Stimulated activated CD8-positive, alpha-beta memory T cell treated with anti-CD3 and anti-CD28 coated beads, Interleukin-12 subunit alpha, Interleukin-12 subunit beta, amount 100 ng/mL, for 4 hours (primary cell): ENCODE results near the gene GLT6D1.

Source experiments
- DNase-seq: peaks from one replicate; pipeline ENCODE4 v3.0.0-alpha.2; 2020; ENCODE audit warnings: low read depth

GLT6D1 gene

DNA sequence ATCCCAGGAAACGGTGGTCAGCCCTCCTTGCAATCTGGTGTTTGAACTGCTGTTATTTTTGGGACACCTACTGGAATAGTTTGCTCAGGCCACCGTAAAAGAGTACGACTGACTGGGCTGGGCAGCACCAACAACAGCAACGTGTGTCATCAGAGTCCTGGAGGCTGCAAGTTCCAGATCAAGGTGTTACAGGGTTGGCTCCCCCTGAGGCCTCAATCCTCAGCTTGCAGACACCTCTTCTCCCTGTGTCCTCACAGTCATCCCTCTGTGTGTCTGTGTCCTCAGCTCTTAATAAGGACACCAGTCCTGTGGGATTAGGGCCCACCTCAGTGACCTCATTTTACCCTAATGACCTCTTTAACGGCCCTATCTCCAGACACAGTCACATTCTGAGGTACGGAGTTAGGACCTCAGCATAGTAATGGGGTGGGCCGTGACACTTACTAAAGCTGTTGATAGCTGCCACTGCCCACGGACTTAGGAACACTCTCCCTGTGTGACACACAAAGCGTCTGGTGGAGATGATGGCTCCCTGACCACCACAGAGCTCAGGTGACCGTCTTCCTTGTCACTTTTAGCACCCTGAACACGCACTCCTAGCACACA is 16.8 kb downstream of the GLT6D1 start:
- DNase-seq: no peak

DNA sequence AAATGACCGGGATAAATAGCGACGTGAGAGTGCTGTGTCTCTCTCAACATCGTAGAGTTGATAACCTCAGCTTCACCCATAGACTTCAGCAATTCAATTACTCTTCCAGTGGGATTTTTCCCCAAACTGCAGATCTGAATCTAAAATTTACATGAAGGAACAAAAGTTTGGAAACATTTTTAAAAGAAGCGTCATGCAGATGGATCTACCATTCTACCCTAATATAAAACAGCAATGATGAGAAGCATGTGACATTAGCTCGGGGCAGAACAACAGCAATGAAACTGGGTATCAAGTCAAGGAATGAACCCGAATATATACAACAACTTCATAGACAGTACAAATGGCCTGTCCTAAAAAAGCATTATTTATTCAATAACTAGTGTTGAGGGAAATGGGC is 18.8 kb downstream of the GLT6D1 start:
- DNase-seq: no peak

DNA sequence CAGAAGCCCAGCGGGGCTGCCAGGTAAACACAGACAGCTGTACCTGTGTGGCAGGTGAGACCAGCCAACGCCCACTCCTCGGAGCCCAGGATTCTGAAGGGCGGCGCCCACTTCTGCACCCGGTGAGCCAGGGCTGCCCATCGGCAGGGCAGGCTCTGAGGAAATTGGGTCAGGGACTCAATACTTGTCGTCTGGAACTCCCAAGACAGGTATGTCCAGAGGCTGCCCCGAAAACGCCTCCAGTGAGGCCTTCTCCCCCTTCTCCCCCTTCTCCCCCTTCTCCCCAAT is 19.8 kb downstream of the GLT6D1 start:
- DNase-seq: no peak

DNA sequence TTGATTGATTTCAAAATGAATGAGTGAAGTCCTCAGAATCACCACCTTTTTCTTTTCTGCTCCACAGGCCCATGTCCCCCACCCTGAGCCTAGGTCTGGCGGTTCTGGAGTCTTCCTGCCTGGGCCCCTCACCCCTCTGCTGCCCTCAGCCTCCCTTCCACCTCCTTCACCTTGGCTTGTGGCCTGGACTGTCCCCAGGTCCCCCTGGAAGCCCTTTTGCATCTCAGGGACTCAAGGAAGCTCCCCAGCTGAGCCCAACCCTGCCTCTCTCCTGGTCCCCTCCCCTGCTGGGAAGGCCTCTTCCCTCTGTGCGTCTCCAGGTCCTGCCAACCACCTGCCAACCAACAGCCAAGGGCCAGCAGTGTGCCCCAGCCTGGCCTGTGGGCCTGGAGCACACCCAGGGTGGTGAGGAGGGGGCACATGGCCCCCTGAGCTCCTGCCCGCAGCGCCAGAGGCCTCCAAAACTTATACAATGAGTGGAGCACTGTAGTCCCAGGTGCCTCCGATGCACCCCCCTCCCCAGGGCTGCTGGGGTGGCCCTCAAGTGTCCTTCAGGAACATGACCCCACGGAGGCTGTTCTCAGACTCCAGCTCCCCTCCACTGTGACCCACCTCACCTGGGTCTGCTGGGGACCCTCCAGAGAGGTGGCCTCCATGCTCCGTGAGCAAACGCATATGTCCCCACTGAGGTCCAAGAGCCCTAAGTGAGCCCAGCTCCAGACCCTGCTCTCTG is 20.3 kb downstream of the GLT6D1 start:
- DNase-seq: no peak

DNA sequence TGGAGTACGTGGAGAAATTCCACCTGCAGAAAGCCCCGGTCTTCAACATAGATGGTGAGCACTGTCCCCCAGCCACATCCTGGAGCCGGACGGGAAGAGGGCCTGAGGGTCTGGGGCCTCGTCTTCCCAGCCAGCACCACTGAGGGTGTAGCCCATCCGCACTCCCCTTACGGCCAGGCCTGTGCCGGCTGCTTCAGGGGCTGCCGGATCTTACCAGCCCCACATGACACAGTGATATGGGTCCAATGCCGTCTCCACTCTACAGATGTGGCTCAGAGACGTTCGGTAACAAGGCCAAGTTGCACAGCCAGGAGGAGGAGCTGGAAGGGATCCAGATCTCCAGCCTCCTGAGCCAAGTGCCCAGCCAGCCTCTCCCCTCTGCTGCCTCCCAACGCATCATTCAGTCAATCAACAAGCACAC is 21.3 kb downstream of the GLT6D1 start:
- no peak for DNase-seq

DNA sequence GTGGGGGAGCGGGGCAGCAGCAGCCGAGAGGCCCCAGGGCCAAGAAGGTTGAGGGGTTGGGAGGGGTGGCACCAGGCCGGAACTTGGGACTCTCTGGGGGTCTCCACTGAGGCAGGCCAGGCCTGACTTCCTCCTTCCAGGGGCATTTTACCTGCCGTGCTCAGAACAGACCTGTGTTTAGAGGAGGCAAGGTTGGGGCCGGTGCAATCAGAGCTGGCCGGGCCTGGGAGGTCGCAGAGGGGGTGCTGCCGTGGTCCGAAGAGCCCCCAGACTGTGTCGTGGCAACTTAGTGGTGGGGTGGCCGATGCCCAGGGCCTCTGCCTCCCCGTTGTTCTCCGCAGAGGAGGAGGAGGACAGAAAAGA is 21.8 kb downstream of the GLT6D1 start:
- no peak for DNase-seq

DNA sequence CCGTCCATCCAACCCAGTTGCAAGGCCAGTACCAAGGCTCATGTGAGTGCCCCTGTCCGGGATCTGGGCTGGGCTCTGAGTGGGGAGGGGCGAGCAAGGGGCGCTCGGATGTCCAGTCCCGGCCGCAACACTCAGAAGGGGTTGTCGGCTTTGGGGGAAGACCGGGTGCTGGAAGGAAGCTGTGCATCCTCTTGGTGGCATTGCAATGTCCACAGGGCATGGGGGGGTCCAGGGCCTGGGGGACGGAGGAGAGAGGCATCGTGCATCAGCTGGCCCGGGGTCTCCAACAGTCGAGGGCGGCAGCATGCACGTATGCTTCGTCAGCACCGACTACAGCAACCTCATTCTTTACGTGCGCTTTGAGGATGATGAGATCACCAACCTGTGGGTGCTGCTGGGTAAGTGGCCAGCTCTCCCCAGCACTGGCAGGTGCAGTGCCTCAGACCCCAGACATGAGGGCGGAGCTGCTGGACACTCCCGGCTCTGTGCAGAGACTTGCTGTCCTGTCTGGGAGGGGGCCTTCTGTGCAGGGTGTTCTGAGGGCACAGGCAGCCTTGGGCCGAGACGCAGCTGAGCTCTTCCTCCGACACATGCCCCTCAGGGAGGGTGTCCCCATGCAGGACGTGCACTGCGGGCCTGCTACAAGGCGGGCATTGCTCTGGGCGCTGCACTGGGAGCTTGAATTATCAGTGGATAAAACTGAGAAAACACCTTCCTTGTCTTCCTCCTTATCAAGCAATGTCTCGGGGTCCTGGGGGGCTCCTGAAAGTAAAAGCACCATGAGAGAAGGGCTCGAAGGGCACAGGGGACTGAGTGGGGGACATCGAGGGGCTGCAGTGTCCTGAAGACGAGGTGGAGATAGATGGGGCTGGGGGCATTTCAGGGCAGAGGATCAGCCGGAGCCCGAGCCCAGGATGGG is 22.5 kb downstream of the GLT6D1 start:
- DNase-seq: no peak

DNA sequence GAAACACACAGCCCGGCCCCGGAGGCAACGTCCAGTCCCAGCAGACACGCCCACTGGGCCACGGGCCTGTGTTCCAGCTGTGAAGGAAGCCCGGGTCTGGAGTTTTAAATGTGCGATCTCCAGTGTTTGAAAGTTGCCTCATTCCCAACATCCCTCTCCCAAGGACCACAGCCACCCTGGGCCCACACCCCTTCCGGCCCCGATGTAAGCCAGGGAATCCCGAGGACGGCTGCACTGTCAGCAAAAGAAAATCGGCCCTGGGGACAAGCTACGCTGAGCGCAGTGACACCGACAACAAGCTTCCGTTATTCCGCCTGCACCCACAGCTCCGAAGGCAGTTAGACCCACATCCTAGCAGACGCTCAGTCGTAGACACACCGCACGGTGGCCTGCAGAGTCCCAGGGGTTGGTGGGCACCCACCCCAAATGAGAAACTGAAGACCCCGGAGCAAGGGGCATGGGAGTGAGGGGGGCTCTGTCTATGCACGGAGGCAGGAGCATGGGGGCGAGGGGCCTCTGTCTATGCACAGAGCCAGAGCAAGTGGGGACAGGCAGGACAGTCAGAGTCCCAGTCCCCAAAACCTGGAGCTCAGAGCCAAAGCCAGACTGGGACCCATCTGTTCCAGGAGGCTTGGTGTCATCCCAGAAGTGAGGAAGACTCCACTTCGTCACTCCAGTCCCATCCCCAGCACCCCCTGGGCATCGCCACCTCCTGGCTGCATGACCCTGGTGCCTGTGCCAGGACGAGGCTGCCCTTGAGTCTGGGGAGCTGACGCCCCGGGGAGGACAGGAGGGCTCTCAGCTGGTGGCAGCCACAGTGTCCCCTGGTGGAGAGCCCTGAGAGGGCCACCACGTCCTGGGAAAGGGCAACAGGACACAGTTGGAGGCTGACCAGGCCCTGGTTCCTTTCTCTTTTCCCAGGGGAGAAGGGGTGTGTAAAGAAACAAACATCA is 23.4 kb downstream of the GLT6D1 start:
- no peak for DNase-seq

DNA sequence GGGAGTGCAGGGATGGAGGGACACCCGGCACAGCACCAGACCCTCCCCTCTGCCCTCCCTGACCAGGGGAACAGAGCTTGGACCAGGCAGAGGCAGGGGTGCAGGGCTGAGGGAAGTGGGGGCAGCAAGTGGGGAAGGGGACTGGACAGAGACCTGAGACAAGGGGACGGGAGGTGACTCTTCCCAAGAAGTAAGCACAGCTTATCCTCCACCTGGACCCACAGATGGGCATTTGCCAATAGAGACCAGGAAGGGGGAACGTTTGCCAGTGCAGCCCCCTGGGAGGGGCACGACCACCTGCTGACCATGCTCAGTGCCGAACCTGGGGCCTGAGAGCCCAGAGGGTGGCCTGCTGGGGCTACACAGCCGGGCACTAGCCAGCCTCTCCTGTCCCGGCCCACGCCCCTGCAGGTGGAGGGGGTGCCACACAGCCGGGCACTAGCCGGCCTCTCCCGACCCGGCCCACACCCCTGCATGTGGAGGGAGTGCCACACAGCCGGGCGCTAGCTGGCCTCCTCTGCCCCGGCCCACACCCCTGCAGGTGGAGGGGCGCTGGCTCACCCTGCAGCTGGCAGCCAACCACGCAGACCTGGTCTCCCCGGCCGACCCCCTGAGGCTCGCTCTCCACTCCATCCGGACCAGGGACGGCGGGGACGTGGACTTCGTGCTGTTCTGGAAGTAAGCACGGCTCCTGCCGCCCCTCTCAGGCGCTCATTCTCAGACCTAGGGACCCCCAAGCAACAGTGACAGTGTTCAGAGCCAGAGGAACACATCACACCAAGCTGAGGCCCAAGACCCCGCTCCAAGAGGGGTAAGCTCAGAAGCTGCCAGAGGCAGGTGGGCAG is 24.3 kb downstream of the GLT6D1 start:
- DNase-seq: no peak

DNA sequence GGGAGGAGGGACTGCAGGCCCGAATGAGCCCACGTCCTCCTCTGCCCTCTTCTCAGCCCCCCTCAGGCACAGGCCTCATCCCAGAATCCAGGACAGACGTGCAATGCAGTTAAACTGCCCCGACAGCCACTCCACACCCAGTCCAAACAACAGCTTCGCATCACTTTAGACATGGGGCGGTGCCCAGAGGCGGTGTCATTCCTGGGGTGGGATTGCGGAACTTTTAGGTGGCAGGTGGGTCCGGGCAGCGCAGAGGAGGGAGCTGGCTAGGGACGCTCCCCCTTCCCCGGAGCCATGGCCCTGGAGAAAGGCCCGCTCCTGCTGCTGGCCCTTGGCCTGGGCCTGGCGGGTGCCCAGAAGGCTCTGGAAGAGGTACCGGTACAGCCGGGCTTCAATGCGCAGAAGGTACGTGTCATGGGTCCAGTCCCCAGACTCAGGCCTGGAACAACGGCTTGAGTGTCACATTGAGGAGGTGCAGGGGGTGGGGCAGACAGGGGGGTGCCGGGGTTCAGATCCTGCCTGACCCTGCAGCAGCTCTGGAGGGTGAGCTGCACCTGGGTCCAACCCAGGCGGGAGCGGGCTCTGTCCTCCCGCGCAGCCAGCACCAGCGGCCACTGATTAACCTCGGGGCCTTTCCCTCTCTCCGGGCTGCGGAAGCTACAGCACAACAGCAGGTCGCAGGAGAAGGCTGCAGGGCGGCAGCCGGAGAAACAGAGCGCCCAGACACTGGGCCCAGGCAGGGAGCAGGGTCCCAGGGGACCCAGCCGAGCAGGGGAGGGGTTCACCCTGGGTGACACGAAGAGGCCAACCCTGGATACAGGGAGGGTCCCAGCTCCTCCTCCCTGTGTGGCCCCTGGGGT is 25.2 kb downstream of the GLT6D1 start:
- DNase-seq: no peak

DNA sequence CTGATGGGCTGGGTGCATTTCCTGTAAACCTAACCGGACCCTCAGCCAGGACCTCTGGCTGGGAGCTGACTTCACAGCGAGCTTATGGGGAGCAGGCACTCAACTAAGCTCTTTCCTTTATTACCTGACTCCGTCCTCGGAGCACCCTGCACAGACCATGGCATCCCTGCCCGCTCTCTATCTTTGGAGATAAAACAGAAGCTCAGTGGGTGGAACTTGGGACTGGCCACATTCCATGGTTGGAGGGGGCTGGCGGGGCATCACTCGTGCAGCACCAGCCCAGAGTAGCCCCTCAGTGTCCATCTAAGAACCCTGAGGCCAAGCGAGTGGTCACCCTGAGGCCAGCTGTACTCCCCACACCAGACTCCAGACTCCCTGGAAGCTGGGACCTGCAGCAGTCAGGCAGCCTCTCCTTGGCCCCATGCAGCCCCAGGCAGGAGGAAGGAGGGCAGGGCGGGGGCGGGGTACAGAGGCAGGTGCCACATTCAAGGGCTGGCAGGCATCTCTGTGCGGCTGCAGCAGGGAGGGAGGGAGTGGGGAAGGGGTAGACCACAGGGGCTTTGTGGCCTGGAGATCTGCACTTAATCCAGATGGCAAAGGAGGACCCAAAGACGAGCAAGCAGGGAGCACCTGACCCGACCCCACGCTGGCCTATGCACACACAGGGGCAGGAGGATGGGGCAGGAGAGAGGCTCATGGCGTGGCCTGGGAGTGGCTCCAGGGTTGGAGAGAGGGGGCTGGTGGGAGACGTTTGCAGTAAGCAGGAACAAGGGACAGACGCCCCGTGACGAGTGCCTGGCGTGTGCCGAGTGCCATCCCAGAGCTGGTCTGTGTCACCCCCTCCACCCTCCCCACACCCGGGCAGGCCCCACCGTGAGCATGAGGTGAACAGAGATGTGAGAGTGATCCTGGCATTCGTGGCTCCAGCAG is 26.1 kb downstream of the GLT6D1 start:
- DNase-seq: no peak

DNA sequence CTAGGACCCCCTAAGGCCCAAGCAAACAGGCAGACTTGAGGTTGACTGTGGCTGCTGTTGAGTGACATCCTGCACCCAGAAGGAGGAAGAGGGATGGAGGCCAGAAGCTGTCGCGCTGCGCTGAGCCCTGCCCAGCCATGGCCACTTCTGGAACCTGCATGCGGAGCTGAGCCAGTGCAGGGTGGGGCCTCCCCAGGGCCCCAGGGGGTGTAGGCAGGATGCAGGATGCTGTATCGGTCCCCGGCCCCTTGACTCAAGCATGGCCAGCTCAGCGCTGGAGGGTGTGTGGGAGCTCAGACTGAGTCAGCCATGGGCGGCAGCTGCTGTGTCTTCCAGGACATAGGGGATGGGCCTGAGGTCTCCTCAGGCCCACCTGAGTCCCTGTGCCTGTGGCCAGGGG is 26.9 kb downstream of the GLT6D1 start:
- DNase-seq: no peak

DNA sequence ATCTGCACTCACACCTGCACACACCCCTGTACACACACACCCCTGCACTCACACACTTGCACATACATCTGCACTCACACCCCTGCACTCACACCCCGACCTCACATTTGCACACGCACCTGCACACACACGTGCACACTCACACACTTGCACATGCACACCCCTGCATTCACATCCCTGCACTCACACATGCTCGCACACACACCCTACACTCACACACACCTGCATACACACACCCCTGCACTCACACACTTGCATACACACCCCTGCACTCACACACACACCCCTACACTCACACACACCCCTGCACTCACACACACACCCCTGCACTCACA is 27.5 kb downstream of the GLT6D1 start:
- DNase-seq: no peak

DNA sequence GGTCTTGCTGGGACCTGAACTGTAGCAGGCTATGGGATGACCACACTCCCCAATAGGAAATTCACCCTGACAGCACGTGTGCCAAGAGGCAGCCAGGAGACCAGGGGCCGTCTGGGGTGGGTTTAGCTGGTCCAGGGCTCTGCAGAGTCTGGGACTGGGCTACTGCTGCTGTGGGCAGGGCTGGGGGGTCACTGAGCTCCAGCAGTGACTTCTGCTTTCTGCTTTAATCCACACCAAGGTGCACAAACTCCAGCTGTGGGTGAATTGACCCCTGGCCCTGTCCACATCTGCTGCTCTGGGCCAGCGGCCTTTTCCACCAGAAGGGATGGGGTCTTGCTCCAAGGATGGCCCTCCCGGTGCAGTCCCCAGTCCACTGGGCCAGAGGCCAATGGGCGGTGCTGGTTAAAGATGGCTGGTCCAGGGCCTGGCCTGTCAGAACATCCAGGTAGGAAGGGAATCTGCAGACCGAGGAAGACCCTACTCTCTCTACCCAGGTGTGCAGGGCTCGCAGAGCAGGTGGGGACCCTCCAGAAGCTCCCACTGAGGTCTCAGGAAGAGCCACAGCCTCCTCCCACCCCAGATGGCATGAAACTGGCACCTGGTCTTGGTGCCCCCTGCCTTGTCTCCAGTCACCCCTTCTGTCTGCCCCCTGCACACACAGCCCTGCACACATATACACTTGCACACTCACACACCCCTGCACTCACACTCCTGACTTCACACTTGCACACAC is 28.0 kb downstream of the GLT6D1 start:
- DNase-seq: no peak

DNA sequence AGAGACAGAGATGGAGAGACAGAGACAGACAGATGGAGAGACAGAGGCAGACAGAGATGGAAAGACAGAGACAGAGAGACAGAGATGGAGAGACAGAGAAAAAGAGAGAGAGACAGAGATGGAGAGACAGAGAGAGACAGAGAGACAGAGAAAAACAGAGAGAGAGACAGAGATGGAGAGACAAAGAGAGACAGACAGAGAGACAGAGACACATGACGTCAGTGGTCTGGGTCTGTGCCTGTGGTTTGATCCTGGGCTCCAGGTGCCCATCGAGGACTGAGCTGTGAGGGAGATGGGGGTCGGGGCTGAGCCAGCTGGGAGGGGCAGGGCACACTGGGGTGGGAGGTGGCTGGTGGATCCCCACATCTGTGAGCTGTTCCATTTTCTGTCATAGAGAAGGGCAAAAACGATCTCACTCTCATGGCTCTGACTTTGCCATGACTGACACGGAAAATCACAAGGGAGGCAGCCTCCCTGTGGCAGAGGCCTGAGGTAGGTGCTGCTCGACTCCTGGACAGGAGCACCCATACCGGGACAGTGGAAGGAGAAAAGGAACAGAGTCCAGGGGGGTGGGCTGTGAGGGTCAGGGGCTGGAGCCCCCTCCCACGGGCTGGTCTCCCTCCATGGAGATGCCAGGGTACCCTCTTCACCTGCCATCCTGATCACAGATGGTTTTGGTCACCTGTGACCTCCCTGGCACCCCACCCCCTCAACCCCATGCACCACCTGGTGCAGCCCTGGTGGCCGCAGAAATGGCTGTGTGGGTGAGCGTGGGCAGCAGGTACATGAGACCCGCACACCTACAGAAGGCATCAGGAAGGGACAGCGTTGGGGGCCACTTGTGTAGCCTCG is 28.8 kb downstream of the GLT6D1 start:
- no peak for DNase-seq

DNA sequence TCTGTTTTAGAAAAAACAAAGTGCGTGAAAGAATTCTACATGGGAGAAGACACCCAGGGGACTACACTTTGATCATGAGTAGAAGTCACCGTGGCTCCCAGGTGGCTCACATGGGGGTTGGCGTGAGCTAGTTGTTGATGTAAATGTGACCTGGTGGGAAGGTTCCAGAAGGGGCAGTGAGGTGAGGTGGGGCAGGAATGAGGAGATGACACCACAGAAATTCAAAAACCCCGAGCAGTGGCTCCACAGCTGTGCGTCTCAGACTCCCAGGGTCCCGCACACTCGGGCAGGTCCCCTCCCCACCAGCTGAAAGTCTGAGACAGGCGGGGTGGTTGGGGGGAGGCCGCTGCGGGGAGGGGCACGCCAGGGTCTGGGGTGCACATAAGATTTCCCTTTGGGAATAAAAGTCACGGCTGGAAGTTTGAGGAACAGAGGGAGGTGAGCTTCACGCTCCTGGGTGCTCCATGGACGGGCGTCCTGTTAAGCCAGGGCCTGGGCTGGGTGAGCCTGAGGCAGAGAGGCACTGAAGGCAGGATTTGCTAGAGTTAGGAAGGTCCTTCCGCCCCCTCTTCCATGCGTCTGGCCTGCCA is 29.9 kb downstream of the GLT6D1 start:
- DNase-seq: no peak

DNA sequence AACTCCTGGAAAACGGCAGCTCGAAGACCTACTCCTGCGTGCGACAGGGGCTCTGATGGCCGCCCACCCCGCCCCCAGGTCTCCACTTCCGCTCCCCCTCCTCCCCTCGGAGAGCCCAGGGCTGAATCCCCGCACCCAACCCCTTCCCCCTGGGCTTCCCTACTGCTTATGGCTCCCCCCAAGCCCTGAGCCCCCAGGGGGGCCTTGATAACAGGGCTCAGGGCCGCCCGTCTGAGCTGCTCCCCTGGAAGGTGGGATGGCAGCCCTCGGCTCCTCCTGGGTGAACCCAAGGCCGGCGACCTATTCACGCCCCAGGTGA is 30.4 kb downstream of the GLT6D1 start:
- no peak for DNase-seq
